ENCODE results near the gene NPC1L1. TPM values are rescaled to one million over a fixed set of nuclear protein-coding genes. Genes with fewer than 3 reads are reported as not detected.

The NPC1L1 gene
- total and polyA plus RNA-seq, 7 donors, result 0.03 to 0.28 (median 0.17) TPM; not detected in 3

DNA sequence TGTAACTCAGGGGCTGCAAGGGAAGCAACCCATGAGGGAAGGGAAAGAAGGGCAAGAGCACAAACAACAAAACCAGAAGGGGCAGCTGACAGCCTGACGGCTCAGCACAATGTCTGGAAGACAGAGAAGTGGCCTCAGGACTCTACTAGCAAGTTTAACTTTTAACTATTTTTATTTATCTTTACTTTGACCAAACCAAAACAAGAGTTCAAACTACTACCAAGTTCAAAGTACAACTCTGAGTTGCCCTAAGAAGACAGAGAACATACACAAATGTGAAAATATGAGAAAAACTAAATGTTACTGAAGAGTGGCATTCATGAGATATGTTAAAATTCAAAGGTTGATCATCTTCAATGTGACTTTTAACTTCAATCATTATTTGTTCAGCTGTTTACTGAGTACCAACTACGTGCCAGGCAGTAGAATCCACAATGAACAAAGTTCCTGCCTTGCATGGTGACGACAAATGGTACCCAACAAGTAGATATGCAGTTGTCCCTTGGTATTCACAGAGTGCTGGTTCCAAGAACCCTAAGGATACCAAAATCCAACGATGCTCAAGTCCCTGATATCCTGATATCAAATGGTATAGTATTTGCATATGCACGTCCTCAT is 70.4 kb downstream of the NPC1L1 start:
- H3K9me3 ChIP-seq, result no peaks in the 10 kb centered on the region
- peaks cover 59% of the 10 kb centered on the region for H3K4me1 ChIP-seq
- no peak for ATAC-seq
- no peak overlapping the region for H3K27ac ChIP-seq
- TF ChIP-seq, protein P1, sequence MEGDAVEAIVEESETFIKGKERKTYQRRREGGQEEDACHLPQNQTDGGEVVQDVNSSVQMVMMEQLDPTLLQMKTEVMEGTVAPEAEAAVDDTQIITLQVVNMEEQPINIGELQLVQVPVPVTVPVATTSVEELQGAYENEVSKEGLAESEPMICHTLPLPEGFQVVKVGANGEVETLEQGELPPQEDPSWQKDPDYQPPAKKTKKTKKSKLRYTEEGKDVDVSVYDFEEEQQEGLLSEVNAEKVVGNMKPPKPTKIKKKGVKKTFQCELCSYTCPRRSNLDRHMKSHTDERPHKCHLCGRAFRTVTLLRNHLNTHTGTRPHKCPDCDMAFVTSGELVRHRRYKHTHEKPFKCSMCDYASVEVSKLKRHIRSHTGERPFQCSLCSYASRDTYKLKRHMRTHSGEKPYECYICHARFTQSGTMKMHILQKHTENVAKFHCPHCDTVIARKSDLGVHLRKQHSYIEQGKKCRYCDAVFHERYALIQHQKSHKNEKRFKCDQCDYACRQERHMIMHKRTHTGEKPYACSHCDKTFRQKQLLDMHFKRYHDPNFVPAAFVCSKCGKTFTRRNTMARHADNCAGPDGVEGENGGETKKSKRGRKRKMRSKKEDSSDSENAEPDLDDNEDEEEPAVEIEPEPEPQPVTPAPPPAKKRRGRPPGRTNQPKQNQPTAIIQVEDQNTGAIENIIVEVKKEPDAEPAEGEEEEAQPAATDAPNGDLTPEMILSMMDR (IDR thresholded peaks at IDR 0.05), result no peak
- no peak for DNase-seq
- intact Hi-C loops (cut with DNase I), result loop anchor here in 1 of 2 donors (5.0 kb wide), 1 partner anchor 38 kb away; no protein-coding TSS in a partner anchor
- H3K4me3 ChIP-seq, result no peak overlapping the region
- peaks cover 0 to 31% of the 10 kb centered on the region in 2 donors for H3K36me3 ChIP-seq (ENCODE audit: insufficient read depth in 1 of 2, low read depth in 1 of 2)
- 64 to 81% (median 77%) methylated on average over 5 of the region's 5 CpGs for WGBS, 3 donors
- H3K27me3 ChIP-seq (ENCODE audit: insufficient read depth in 3 of 3, low read length in 2 of 3), result no peaks in the 10 kb centered on the region

DNA sequence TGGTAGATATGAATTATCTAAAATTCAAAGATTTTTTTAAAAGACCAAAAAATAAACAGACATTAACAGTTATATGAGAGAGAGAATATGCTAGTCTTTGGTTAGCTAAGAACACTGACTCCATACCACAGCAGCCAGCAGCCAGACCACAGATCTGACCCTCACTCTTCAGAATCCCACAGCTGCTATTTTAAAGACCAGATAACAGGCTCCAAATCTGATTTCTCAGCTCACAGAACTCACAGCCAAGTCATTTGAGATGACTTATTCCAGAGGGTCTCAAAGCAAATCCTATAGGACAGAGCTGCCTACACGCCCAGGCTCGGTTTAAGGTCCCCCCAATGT is 71.0 kb downstream of the NPC1L1 start:
- no peaks in the 10 kb centered on the region for H3K27me3 ChIP-seq (ENCODE audit: insufficient read depth in 3 of 3, low read length in 2 of 3)
- H3K9me3 ChIP-seq, result no peaks in the 10 kb centered on the region
- H3K36me3 ChIP-seq (ENCODE audit: insufficient read depth in 1 of 2, low read depth in 1 of 2), result peaks cover 0 to 26% of the 10 kb centered on the region in 2 donors
- intact Hi-C loops (cut with DNase I), result loop anchor here in 1 of 2 donors (5.0 kb wide), 1 partner anchor 38 kb away; no protein-coding TSS in a partner anchor
- no peak for DNase-seq
- H3K4me1 ChIP-seq, result peaks cover 59% of the 10 kb centered on the region
- H3K4me3 ChIP-seq, result no peak overlapping the region
- 75 to 82% (median 79%) methylated on average over 2 of the region's 2 CpGs for WGBS, 3 donors
- TF ChIP-seq, protein P1 (IDR thresholded peaks at IDR 0.05), result no peak
- no peak overlapping the region for H3K27ac ChIP-seq
- no peak for ATAC-seq

DNA sequence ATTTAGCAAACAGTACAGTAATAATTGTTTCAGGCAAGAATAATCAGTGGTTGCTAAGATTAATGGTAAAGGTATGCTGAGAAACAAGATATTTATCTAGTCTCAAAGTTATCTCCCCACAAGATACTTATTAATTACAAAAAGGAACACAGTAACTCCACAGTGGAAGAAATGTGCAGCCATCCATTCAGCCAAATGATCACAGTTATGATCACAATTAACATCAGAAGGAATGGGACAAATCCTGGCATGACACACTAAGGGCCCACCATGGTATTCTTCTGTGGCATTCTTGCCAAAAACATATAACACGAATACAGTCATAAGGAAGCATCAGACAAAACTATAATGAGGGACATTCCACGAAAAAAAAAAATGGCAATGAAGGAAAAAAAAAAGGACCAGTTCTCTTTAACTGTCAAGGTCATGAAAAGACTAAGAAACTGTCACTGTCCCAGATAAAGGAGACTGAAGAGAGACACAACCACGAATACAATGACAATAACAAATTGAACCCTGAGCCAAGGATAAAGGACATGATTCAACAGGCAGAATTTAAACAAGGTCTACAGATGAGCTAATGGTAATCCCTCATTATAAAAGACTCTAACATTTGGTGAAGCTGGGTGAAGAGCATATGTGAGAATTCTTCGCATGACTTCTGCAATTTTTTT is 71.5 kb downstream of the NPC1L1 start:
- intact Hi-C loops (cut with DNase I), result loop anchor here in 1 of 2 donors (5.0 kb wide), 2 partner anchors 37 to 87 kb away; no protein-coding TSS in a partner anchor
- no peak overlapping the region for H3K4me3 ChIP-seq
- no peaks in the 10 kb centered on the region for H3K9me3 ChIP-seq
- ATAC-seq (no peak), DNase-seq (no peak)
- TF ChIP-seq, protein P1 (IDR thresholded peaks at IDR 0.05), result no peak
- whole genome bisulfite sequencing, 3 donors, result 54 to 61% (median 57%) methylated on average over 4 of the region's 4 CpGs
- no peaks in the 10 kb centered on the region for H3K27me3 ChIP-seq (ENCODE audit: insufficient read depth in 3 of 3, low read length in 2 of 3)
- peaks cover 0 to 26% of the 10 kb centered on the region in 2 donors for H3K36me3 ChIP-seq (ENCODE audit: insufficient read depth in 1 of 2, low read depth in 1 of 2)
- peak overlapping the region; percentile 7 for H3K27ac ChIP-seq
- H3K4me1 ChIP-seq, result peaks cover 59% of the 10 kb centered on the region

DNA sequence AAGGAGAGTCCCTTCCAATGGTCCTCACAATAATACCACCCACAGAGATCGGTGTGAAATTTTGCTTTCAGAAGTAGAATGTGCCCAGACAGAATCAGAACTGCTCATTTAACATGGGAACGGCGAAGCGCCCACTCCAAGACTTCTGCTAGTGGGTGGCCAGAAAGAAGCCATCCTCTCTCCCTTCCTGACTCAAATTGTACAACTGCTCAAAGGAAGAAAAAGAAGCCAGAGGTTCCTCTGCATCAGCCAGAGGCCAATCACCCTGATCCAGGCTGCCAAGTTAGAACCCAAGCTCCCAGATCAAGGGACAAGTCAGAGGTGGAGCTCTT is 73.9 kb downstream of the NPC1L1 start:
- peaks cover 0 to 26% of the 10 kb centered on the region in 2 donors for H3K36me3 ChIP-seq (ENCODE audit: insufficient read depth in 1 of 2, low read depth in 1 of 2)
- H3K4me1 ChIP-seq, result peaks cover 43% of the 10 kb centered on the region
- 92 to 97% (median 94%) methylated on average over 4 of the region's 4 CpGs for WGBS, 3 donors

More for the DNA sequence above, 73.9 kb downstream of the NPC1L1 start:
- no peak for DNase-seq
- TF ChIP-seq, protein P1 (IDR thresholded peaks at IDR 0.05), result no peak
- H3K27ac ChIP-seq, result no peak overlapping the region
- no peaks in the 10 kb centered on the region for H3K27me3 ChIP-seq (ENCODE audit: insufficient read depth in 3 of 3, low read length in 2 of 3)
- ATAC-seq, result no peak
- intact Hi-C loops (cut with DNase I), result loop anchor here in 1 of 2 donors (5.0 kb wide), 1 partner anchor 85 kb away; no protein-coding TSS in a partner anchor
- no peaks in the 10 kb centered on the region for H3K9me3 ChIP-seq
- H3K4me3 ChIP-seq, result no peak overlapping the region
